HG03521 (cell line): Measurements from ENCODE around the gene DIPK1A.
"Not testable (repeated sequence)": the region's sequence is repeated elsewhere in the genome, so short reads cannot be mapped to it uniquely, and the experiment has no call there.

Experiments used
- ATAC-seq: cut with Tn5 transposase; IDR thresholded peaks from one replicate; pipeline ENCODE4 v1.9.1; 2021; ENCODE audit warnings: mild to moderate bottlenecking, moderate library complexity; ENCODE audit not compliant: unreplicated experiment

DIPK1A gene

GRCh38 chr1:92921031-92922023, 39.9 kb downstream of the DIPK1A start:
- no peak for ATAC-seq

GRCh38 chr1:92916899-92917298, 44.4 kb downstream of the DIPK1A start:
- no peak for ATAC-seq

- no peak for ATAC-seq
These were observed 45.7 kb downstream of the DIPK1A start for GRCh38 chr1:92915547-92915946.

- ATAC-seq: no peak
These were observed 48.0 kb downstream of the DIPK1A start for GRCh38 chr1:92913093-92913819.

GRCh38 chr1:92910081-92910480, 51.2 kb downstream of the DIPK1A start:
- ATAC-seq: no peak

GRCh38 chr1:92909321-92909720, 51.9 kb downstream of the DIPK1A start:
- ATAC-seq: no peak

GRCh38 chr1:92907949-92908684, 53.1 kb downstream of the DIPK1A start:
- ATAC-seq: no peak

- ATAC-seq: no peak
These were observed 57.5 kb downstream of the DIPK1A start for GRCh38 chr1:92903765-92904164.

- ATAC-seq: no peak
These were observed 58.9 kb downstream of the DIPK1A start for GRCh38 chr1:92902406-92902744.

- ATAC-seq: no peak
These were observed 59.4 kb downstream of the DIPK1A start for GRCh38 chr1:92901699-92902405.

GRCh38 chr1:92901126-92901525, 60.1 kb downstream of the DIPK1A start:
- no peak for ATAC-seq

GRCh38 chr1:92900539-92900938, 60.7 kb downstream of the DIPK1A start:
- no peak for ATAC-seq

- ATAC-seq: no peak
These were observed 61.5 kb downstream of the DIPK1A start for GRCh38 chr1:92899780-92900179.

- not testable (repeated sequence) for ATAC-seq
These were observed 63.2 kb downstream of the DIPK1A start for GRCh38 chr1:92898053-92898452.

- no peak for ATAC-seq
These were observed 73.8 kb downstream of the DIPK1A start for GRCh38 chr1:92887465-92887864.

GRCh38 chr1:92886886-92887419, 74.3 kb downstream of the DIPK1A start:
- ATAC-seq: no peak

- no peak for ATAC-seq
These were observed 77.1 kb downstream of the DIPK1A start for GRCh38 chr1:92884195-92884594.

- ATAC-seq: no peak
These were observed 78.0 kb downstream of the DIPK1A start for GRCh38 chr1:92883297-92883696.

GRCh38 chr1:92882819-92883218, 78.4 kb downstream of the DIPK1A start:
- no peak for ATAC-seq

GRCh38 chr1:92881391-92881790, 79.9 kb downstream of the DIPK1A start:
- no peak for ATAC-seq
